ENCODE results near the gene ADAM12.

DNA sequence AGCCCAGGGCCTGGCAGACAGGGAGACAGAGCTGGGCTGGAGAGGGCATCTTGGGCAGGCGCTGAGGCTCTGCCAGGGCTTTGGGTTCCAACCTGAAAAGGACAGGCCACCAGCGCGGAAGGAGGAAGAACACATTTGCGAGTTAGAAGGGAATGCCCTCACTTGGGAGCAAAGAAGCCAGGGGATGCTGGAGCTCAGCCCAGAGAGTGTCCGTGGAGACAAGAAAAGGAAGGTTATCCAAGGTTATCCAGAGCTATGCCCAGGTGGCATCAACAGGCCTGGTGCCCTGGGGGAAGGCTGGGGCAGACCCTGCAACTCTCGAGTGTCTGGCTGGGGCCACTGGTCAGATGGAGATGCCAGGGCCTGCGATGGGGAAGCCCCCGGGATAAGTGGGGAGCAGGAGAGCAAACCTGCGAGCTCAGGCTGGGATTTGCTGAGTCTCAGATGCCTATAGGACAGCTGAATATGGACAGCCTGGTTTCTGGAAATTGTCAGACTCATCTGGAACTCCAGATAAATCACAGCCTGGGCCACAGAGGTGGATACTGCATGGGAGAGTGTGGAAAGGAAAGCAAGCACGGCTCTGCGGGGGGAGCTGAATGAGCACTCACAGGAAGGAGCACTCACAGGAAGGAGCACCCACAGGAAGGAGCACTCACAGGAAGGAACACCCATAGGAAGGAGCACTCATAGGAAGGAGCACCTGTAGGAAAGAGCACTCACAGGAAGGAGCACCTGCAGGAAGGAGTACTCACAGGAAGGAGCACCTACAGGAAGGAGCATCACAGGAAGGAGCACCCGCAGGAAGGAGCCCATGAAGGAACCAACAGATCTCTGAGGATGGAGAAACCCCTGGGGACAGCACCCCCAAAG, 152.1 kb downstream of the ADAM12 start:
- TF ChIP-seq, protein P1, sequence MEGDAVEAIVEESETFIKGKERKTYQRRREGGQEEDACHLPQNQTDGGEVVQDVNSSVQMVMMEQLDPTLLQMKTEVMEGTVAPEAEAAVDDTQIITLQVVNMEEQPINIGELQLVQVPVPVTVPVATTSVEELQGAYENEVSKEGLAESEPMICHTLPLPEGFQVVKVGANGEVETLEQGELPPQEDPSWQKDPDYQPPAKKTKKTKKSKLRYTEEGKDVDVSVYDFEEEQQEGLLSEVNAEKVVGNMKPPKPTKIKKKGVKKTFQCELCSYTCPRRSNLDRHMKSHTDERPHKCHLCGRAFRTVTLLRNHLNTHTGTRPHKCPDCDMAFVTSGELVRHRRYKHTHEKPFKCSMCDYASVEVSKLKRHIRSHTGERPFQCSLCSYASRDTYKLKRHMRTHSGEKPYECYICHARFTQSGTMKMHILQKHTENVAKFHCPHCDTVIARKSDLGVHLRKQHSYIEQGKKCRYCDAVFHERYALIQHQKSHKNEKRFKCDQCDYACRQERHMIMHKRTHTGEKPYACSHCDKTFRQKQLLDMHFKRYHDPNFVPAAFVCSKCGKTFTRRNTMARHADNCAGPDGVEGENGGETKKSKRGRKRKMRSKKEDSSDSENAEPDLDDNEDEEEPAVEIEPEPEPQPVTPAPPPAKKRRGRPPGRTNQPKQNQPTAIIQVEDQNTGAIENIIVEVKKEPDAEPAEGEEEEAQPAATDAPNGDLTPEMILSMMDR (conservative IDR thresholded peaks at IDR 0.05), result no peak
- no peak for TF ChIP-seq EZH2 (IDR thresholded peaks at IDR 0.05; ENCODE audit: low read depth)
